IPS DF 4.7 (cell line): Measurements from ENCODE around the gene ISM2.

ENCODE experiments used
- DNase-seq: peaks from one replicate; pipeline ENCODE4 v3.0.0-alpha.2; 2013; ENCODE audit warnings: low spot score; ENCODE audit errors: extremely low read depth

ISM2 gene

DNA sequence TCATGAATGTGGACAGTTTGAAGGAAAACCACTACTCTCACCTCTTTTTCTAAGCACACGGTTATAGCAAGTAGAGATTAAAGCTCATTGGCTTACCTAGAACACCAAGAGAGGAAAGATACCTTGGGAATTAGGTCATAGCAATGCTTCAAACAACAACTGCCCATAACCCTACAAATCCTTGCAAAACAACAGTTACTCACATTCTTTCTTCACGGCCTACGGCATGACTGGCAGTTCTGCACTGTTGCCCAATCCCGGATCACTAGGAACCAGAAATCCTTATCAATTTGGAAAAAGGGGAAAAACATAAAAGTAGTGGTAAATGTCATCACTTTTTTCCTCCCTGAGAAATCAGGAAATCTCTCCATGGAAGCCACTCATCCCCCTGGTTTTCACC, 9.6 kb upstream of the ISM2 start:
- no peak for DNase-seq

DNA sequence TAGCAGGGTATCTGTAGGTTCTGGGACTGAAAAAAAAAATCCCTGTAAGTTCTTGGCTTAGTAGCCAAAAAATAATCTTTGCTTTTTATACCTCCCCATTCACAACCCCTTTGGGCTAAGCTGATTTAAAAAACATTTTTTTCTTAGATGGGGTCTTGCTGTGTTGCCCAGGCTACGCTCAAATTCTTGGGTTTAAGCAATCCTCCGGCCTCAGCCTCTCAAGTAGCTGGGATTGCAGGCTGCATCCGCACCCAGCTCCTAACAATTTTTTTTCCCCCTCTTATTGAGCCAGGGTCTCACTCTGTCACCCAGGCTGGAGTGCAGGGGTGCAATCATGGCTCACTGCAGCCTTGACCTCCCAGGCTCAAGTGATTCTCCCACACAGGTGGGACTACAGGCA, 9.1 kb upstream of the ISM2 start:
- DNase-seq = no peak

DNA sequence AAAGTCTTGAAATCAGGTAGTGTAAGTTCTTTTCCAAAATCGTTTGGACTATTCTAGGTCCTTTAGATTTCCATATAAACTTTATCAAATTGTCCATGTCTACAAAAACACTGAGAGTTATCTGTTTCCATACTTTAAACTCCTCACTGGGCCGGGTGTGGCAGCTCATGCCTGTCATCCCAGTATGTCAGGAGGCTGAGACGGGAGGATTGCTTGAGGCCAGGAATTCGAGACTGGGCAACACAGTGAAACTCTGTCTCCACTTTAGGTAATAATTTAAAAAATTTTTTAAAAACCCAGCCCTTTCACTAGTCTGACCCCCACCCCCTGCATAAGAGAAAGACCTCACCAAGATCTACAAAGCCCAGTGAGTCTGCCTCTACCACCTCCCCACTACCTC, 6.4 kb upstream of the ISM2 start:
- no peak for DNase-seq

DNA sequence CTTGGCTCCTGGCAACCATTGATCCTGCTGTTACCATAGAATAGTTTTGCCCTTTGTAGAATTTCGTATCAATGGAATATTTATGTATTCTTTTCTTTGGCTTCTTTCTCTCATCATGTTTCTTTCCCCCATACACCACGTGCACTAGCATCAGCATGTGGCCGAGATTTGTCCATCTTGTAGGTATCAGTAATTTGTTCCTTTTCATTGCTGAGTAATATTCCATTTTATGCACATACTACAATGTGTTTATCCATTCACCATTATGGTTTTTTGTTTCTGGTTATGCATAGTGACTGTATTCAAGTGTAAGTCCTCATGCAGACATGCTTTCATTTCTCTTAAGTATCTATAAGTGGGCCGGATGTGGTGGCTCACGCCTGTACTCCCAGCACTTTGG, 4.5 kb upstream of the ISM2 start:
- no peak for DNase-seq

DNA sequence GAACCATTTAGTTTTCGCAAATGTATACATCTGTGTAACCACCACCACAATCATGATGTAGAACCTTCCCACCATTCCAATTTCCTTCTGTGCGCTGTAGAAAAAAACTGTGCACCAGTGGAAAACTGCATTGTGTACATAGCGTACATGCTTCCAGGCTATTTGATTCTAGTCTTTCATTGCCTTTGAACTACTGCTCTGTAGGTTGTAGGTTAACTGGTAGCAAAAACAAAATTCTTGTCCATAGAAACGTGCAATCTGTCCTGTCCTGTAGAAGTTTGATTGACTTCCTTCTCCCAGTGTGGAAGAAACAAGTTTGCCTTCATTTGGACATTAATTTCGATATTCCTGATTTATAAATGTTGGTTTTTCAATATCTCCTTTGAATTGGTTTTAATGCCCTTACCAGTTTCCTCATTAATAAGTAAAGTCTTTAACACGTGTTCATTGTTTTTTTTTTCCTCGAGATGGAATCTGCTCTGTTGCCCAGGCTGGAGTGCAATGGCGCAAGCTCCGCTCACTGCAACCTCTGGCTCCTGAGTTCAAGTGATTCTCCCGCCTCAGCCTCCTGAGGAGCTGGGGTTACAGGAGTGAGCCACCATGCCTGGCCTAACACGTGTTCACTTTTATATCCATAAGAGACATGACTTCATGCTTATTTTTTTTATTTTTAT, 3.6 kb upstream of the ISM2 start:
- DNase-seq = no peak

DNA sequence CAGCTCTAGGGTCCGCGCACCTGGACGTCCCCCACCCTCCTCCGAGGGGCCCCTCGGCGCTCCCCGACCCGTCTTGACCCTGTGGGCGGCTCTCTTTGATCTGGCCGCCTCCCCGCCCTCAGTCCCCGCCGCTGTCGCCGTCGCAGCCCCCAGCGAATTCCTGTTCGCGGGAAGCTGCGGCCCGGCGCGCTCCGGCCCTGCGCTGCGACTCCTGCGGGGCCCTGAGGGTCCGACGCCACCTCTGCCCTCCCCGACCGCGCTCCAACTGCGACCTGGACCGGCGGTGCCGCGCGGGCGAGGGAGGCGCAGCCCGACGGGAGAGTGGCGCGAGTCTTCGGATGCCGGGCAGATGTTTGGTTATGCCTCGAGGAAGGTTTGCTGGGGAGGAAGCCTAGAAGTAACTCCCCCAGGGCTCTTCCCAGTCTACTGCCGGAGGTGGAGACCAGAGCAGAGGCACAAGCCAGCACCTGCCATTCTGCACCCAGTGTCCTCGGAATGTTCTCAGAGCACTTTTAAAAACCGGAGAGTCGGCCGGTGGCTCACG, 440 bp upstream of the ISM2 start:
- no peak for DNase-seq

DNA sequence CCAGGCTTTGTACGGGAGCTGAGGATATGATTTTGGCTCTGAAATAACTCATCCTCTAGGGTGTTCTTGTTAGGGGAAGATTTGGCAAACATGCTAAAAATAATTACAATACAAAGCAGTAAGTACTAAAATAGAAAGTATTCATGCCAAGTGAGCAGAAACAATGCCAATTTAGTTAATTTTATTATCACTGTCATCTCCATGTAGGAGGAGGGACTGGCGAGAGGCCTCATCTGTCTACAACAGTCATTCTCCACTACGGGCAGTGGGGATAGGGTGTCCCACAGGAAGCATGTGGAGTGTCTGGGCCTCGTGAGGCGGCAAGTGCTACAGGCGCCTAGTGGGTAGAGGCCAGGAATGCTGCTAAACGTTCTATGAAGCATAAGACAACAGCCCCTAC, 3.3 kb downstream of the ISM2 start:
- no peak for DNase-seq

DNA sequence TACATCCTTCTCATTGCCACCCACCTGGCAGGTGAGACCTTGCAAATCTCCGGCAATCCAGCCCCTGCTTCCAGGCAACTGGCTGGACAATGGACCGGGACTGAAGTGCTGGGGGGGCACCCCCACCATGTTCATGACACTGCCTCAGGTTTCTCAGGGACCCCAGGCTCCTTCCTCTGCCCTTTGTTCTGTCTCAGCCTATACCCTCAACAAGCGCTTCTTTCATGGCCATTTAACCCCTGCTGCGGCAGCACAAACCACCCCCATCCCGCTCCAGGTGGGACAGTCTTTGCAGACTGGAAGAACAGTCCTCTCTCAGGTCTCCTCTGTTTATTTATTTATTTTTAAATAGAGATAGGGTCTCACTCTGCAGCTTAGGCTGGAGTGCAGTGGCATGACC, 7.6 kb downstream of the ISM2 start:
- no peak for DNase-seq

DNA sequence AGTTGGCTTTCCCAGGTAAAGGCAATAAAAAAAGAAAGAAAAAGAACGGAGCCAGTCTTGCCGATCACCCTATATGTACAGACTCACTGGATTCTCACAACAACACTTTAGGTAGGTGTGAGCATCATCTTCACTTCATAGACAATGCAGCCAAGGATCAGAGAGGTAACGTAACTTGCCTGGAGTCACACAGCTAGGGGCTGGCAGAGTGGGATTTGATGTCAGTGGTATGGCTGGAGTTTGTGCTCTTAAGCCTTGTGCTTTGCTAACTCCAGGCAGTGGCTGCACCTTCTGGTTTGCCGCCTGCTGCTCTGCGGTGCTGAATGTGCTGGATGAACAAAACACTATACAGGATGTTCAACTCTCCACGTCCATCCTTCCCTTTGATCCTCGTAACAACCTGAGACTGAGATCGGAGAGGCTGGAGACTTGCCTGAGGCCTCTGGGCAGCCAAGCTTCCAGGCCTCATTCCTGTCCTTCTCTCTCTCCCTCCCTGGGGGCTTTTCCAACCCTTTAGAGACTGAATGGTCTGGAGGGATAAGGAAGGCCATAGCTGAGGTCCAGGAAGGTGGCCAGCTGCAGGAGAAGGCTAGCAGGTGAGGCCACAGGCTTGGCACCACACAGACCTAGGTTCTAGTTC, 8.1 kb downstream of the ISM2 start:
- no peak for DNase-seq

DNA sequence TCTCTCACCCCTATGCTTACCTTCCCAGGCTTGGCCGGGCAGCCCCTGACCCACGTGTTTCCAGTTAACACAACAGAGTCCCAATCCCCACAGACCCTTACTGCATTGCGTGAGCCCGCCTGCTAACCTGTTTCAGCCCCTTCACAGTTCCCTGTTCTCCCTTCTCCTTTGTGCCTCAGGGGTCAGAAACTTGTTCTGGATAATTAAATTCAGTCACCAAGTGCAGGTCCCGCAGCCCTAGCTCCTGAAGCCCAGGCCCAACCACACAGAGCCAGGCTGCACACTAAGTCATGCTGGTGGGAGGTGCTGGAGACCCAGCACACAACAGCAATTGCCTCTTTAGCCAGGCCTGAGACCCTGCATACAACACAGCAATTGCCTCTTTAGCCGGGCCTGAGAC, 9.6 kb downstream of the ISM2 start:
- no peak for DNase-seq

DNA sequence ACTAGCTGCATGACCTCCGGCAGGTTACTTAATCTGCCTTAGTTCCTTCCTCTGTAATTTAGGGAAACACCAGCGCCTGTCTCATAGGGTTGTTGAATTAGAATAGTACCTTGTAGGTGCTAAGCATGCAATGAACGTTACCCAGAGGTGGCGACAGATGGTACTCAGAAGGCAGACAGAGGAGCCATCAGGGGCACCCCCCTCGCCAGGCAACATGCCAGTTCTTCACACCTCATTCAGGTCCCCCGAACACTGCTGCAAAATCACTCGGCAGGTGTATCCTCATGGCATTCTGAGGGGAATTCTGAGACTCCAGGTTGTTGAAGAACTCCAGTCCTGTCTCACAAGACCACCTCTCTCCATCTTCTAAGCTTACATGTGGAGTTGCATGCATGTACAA, 10.1 kb downstream of the ISM2 start:
- DNase-seq = no peak

DNA sequence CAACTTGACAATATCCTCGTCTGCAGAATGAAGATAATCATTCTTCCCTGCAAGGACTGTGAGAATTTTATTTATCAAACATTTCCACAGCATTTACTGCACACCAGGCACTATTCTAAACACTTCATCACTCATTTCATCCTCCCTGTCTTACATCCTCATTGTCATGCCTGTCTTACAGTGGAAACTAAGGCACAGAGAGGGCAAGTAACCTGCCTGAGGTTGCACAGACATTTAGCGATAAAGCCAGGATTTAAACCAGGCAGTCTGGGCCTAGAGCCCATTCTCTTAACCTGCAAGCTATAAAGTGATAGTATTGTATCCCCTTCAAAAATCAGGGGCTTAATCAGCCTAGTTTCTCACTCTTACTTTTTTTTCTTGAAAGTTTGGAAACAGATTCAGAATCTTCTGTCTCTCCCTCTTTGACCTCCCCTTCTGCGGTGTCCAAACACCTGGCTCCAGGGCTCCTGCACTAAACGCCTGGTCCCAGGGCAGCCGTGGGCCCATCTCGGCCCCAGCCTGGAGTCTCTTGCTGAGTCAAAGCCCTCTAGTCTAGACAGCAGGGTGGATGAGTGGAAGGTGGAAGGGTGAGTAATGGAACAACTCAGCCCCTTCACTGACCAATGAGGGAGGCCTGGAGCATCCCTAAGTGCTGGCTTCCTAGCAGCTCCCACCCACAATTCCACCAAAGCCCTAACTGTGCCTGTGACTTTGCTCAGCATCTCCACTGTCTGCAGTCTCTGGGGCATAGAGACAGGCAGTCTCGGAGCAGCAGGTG, 12.5 kb downstream of the ISM2 start:
- no peak for DNase-seq

DNA sequence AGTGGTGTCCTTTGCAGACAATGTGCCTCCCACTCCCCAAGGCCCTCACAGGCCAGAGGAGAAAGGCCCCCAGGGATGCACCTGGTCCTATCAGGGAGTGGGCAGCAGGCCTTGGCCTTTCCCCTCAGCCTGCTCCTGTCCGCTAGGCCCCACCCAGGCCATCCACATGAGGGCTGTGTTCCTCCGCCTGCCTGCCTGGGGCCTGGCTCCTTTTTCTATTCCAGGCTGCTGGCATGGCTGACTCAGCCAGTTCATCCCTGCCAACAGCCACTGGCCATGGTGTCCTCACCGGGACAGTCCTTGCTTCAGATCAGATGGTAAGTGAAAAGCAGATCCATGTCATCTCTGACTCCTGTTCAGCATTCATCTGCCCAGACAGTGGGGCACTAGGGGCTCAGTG, 13.4 kb downstream of the ISM2 start:
- no peak for DNase-seq

DNA sequence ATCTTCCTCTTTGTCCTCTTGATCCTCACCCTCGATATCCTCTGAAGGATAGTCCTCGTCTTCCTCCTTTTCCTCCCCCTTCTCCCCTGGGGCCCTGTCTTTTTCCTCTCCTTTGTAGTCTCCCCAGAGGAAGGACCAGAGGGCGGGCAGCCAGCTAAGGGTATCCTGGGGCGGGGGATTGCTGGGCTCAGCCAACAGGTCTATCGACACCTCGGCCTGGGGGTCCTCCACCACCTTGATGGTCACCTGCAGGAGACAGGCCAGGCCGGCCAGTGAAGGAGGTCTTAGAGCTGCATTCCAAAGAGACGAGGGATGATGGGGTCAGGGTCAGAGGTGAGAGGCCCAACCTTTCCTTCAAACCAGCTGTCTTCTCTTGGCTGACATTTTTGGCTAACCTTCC, 16.2 kb downstream of the ISM2 start:
- DNase-seq = no peak

DNA sequence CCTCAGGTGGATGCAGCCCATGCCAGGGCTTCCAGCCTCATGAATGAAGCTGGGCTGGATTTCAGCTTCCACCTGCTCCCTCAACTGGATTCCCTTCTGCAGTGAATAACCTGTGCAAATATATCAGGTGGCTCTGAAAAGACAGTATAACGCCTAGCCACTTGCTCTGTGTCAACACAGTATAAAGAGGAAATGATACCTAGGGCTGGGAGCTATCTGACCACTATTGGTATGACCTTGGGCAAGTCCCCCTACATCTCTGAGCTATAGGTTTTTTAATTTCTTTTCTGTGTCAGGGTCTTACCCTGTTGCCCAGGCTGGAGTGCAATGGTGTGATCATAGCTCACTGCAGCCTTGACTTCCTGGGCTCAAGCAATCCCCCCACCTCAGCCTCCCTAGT, 19.8 kb downstream of the ISM2 start:
- no peak for DNase-seq

DNA sequence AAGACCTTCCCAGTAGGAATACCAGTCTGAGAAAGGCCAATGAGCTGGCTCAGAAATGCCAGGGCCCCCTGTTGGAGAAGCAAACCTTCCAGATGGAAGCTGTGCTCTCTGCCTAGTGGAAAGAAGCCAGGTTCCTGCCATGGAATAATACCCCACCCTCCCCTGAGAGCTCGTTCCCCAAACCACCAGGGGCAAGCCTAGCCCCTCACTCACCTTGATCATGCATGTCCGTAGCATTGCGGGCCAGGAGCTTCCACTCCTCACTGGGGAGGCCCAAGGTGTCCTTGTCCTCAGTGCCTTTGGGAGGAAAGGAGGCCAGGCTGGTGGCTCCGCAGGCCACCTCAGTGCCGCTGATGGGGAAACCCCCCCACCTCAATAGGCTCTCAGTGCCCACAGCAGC, 20.6 kb downstream of the ISM2 start:
- no peak for DNase-seq

DNA sequence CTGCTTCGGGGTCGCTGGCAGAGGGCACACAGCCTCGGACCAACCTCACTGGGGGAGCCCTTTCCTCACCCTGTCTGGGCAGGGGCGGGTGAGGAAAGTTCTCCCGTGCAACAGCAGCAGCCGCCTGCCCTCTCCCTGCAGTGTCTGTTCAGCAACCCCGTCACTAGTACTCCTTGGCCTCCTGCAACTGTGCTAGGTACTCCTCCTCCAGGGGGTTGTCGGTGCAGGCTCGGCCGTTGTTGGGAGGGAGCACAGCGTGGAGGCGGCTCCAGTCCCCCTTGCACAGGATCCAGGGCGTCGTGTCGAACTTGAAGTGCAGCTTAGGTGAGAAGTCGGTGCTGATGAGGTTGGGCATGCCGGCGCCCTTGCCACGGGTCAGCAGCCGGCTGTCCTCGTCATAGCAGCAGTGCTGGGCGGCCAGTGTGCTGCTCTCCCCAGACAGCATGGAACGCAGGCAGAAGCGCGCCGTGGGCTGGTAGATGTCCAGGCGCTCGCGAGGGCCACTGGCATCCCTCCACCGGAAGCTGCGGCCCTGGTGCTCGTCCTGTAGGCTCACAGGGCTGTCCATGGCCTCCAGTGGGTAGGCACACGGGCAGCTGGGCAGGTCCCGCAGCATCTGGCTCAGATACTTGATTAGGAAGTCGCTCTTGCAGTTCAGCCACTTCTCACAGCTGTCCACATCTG, 23.0 kb downstream of the ISM2 start:
- DNase-seq = no peak

DNA sequence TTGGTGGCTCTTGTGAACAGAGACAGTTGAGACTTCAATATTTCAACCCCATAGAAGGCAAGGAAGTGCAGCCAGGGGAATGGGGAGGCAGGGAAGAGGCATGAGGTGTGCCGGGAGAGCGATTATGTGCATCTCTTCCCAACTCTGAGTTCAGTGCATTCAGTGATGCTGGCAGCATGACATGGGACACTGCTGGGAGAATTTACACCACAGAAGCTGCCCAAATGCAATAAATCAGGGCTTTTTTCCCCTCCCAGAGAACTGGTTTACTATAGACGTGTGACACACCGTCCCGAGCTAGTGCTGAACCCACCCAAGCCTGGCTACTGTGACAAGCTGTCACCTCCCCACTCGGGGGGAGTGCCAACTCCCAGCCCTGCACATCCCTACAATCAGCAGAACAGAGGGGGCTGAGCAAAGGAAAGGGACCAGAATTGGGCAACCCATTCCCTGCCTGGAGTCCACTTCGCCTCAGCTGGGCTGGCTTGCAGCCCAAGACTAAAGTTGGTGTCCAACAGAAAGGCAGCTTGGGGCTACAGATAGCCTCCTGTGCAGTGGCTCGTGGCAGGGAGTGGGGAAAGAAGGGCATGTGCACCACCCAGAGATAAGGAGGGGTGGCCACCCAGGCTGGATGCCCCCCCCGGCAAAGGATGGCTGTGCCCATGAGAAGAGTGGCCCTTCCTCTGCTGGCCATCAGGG, 24.0 kb downstream of the ISM2 start:
- no peak for DNase-seq

DNA sequence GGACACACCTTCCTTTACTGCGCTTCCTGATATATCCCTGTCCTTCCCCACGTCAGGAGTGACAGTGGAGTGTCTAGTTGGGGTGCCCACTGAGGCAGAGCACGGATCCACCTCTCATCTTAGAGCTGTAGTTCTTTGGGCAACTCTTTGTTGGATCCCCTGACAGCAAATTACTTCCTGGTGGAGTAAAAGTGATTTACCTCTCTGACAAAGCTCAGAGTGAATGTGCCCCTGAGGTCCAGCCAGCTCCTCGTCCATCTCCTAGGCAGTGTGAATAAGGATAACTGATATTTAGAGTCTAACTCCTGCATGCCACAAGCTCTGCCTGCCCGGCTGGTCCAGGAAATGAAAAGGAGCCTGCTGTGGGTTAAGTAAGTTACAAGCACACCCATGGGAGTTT, 24.7 kb downstream of the ISM2 start:
- DNase-seq = no peak

DNA sequence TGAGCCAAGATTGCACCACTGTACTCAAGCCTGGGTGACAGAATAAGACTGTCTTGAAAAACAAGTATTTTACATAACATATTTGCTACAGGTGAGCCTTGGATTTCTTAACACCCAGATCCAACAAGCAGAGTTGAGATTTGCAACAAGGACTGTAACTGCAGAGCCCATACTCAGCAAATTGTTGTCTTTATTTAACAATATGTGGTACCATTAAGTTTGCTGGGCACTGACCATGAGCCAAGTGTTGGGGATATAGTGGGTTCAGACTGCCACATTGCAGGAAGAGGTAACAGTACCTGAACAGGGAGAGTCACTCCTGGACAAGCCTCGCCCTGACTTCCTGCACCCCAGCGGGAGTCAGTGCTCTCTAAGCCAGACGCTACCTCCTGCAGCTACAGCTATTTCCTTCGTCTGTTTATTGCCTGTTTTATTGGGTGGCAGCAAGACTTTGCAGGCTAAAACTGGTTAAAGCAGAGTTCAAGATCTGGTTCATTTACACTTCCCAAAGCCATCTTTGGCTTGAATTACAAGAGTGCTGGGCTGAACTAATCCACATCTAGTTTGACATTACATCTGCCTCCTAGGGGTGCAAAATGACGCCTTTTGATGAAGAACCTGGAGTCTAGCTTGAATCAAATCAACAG, 28.3 kb downstream of the ISM2 start:
- DNase-seq = no peak

DNA sequence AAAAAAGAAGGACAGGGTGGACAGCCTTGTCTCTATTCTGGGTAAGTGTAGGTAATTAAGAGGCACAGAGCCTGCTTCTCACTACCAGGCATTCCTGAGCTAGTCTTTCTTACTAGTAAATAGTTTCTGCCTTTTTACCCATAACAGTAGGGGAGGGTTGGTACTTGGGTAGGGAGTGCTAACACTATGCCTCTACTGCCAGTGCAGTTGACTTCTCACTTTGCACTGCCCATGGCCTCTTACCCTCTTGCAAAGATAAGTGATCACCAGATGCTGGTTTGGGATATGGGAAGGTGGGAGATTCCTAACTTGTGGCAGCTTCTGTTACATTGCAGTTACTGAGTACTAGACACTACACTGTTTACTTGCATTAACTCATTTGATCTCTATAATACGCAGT, 29.1 kb downstream of the ISM2 start:
- DNase-seq = no peak
